Nephron (organoid): ENCODE measurements around the gene SYNDIG1L.

Experiments
- H3K27ac Mint-ChIP-seq, 3 experiments: 2 replicates each; pipeline ENCODE4 v1.8.0; 2020; ENCODE audit warnings: mixed read lengths in 3 of 3, mild to moderate bottlenecking in 2 of 3, moderate library complexity in 1 of 3
- H3K27me3 Mint-ChIP-seq: 2 replicates; pipeline ENCODE4 v1.8.0; 2021; ENCODE audit warnings: low read depth, mild to moderate bottlenecking, moderate library complexity, mixed read lengths
- H3K36me3 Mint-ChIP-seq: 2 replicates; pipeline ENCODE4 v1.8.0; 2020; ENCODE audit warnings: low read depth, mixed read lengths
- H3K4me1 Mint-ChIP-seq: 2 replicates; pipeline ENCODE4 v1.8.0; 2020; ENCODE audit warnings: mixed read lengths
- H3K4me3 Mint-ChIP-seq, 3 experiments: 2 replicates each; pipeline ENCODE4 v1.8.0; 2020; ENCODE audit warnings: mild to moderate bottlenecking in 3 of 3, mixed read lengths in 3 of 3, moderate library complexity in 2 of 3
- H3K9me3 Mint-ChIP-seq: 2 replicates; pipeline ENCODE4 v1.8.0; 2020; ENCODE audit warnings: mixed read lengths
- TF ChIP-seq, protein P1 (sequence below), 3 experiments: fragments of 200-600 bp; sonication (generic); IDR thresholded peaks; one replicate each; pipeline ENCODE4 v1.5.0; 2021; ENCODE audit warnings: antibody characterized with exemption in 3 of 3; ENCODE audit not compliant: unreplicated experiment in 3 of 3

SYNDIG1L gene

GRCh38 chr14:74468513-74468912, 42.5 kb upstream of the SYNDIG1L start:
- Mint-ChIP-seq H3K4me3 (no peak overlapping the region), H3K27me3 (peaks cover 4% of the 10 kb centered on the region), H3K9me3 (no peaks in the 10 kb centered on the region), H3K4me1 (no peaks in the 10 kb centered on the region), H3K36me3 (peaks cover 8% of the 10 kb centered on the region), H3K27ac (no peak overlapping the region)
- TF ChIP-seq, protein P1, sequence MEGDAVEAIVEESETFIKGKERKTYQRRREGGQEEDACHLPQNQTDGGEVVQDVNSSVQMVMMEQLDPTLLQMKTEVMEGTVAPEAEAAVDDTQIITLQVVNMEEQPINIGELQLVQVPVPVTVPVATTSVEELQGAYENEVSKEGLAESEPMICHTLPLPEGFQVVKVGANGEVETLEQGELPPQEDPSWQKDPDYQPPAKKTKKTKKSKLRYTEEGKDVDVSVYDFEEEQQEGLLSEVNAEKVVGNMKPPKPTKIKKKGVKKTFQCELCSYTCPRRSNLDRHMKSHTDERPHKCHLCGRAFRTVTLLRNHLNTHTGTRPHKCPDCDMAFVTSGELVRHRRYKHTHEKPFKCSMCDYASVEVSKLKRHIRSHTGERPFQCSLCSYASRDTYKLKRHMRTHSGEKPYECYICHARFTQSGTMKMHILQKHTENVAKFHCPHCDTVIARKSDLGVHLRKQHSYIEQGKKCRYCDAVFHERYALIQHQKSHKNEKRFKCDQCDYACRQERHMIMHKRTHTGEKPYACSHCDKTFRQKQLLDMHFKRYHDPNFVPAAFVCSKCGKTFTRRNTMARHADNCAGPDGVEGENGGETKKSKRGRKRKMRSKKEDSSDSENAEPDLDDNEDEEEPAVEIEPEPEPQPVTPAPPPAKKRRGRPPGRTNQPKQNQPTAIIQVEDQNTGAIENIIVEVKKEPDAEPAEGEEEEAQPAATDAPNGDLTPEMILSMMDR (IDR thresholded peaks at IDR 0.05; ENCODE audit: unreplicated experiment in 3 of 3): no peak

DNA sequence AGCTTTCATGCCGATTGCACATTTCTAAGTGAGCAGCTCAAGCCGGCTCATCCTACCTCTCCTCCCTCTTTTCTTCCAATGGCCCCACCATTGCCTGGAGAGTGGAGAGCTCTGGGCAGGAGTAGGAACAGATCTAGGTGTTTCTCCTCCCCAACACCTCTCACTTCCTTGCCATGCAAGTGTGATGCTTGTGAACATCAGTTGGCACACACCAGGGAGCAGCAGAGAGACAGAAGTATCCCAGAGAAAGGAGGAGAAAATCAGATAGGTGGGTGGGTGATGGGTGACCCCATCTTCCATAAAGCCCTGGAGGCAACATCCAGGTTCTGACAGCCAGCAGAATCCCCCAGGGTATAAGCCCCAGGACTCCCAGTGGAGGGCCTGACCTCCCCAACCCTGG, 39.3 kb upstream of the SYNDIG1L start:
- Mint-ChIP-seq H3K27me3 (peaks cover 3% of the 10 kb centered on the region), H3K9me3 (no peaks in the 10 kb centered on the region), H3K36me3 (no peaks in the 10 kb centered on the region), H3K27ac (no peak overlapping the region), H3K4me3 (no peak overlapping the region), H3K4me1 (peaks cover 6% of the 10 kb centered on the region)
- TF ChIP-seq, protein P1 (IDR thresholded peaks at IDR 0.05; ENCODE audit: unreplicated experiment in 3 of 3): no peak

GRCh38 chr14:74464785-74465184, 38.8 kb upstream of the SYNDIG1L start:
- Mint-ChIP-seq H3K27me3 (peaks cover 7% of the 10 kb centered on the region), H3K27ac (no peak overlapping the region), H3K9me3 (no peaks in the 10 kb centered on the region), H3K36me3 (no peaks in the 10 kb centered on the region), H3K4me3 (no peak overlapping the region), H3K4me1 (peaks cover 10% of the 10 kb centered on the region)
- TF ChIP-seq, protein P1 (IDR thresholded peaks at IDR 0.05; ENCODE audit: unreplicated experiment in 3 of 3): no peak

DNA sequence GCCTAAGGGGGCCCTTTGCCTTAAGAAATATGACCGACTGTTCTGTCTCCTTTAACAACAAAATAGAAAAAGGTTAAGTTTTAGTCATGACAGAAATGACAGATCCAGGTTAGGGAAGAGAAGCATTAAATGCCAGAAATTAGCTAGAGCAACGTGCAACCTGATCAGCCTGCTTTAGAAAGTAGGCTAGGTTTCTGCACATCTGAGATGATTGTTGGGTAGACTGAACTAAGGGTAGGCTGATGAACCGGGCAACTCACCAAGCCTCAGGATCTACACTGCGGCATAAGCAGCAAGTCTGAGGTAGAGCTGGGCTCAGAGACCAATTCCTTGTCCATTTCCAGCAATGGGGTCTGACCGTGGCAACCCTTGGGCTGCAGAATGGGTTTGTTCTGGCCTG, 37.7 kb upstream of the SYNDIG1L start:
- Mint-ChIP-seq H3K9me3 (no peaks in the 10 kb centered on the region), H3K27ac (no peak overlapping the region), H3K36me3 (no peaks in the 10 kb centered on the region), H3K4me1 (peaks cover 10% of the 10 kb centered on the region), H3K4me3 (no peak overlapping the region), H3K27me3 (peaks cover 7% of the 10 kb centered on the region)
- TF ChIP-seq, protein P1 (IDR thresholded peaks at IDR 0.05; ENCODE audit: unreplicated experiment in 3 of 3): no peak

DNA sequence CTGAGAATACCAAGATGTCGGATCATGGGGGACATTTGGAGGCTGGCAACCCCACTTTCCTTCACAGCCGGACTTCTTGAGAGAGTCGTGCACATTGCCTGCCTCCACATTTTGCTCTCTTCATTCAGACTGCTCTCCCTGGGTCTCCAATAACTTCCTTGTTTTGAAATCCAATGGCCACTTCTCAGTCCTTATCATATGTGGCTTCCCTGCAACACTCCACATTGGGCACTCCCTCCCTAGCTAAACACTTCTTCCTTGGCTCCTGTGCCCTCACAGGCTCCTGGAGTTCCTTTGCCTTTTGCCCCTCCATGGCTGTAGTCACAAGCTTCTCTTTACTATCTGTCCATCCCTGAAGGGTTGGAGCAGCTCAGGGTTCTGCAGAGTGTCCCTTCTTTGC, 37.0 kb upstream of the SYNDIG1L start:
- H3K36me3 Mint-ChIP-seq: no peaks in the 10 kb centered on the region
- H3K4me1 Mint-ChIP-seq: peaks cover 10% of the 10 kb centered on the region
- H3K4me3 Mint-ChIP-seq: no peak overlapping the region
- no peak overlapping the region for H3K27ac Mint-ChIP-seq
- TF ChIP-seq, protein P1 (IDR thresholded peaks at IDR 0.05; ENCODE audit: unreplicated experiment in 3 of 3): no peak
- peaks cover 7% of the 10 kb centered on the region for H3K27me3 Mint-ChIP-seq
- no peaks in the 10 kb centered on the region for H3K9me3 Mint-ChIP-seq

DNA sequence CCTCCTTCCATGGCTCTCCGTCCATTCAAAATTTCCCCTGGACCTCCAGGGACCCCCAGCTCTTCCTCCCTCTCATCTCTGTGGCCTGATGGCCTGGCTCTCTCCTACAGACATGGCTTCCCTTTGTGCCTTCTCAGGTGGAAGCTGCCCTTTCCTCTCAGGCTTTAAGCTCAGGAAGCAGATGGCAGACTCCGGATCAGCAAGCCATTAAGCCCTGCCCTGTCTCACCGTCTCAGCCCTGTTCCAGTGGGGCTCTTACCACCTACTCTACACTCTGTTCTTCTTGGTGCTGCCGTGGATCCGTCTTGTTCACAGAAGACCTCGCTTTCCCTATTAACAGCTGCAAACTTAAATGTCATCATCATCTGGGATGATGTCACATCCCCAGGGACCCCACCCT, 34.0 kb upstream of the SYNDIG1L start:
- H3K9me3 Mint-ChIP-seq: no peaks in the 10 kb centered on the region
- H3K27me3 Mint-ChIP-seq: peaks cover 9% of the 10 kb centered on the region
- no peak overlapping the region for H3K27ac Mint-ChIP-seq
- no peaks in the 10 kb centered on the region for H3K36me3 Mint-ChIP-seq
- H3K4me1 Mint-ChIP-seq: peaks cover 16% of the 10 kb centered on the region
- TF ChIP-seq, protein P1 (IDR thresholded peaks at IDR 0.05; ENCODE audit: unreplicated experiment in 3 of 3): no peak
- H3K4me3 Mint-ChIP-seq: no peak overlapping the region
